Effector CD4-positive, alpha-beta T cell (primary cell): ENCODE measurements around the gene MGRN1.

Source experiments
- DNase-seq: peaks from one replicate; pipeline ENCODE4 v3.0.0-alpha.2; 2020

Gene MGRN1

GRCh38 chr16:4689091-4689671 is 64.6 kb downstream of the MGRN1 start:
- DNase-seq, result no peak

DNA sequence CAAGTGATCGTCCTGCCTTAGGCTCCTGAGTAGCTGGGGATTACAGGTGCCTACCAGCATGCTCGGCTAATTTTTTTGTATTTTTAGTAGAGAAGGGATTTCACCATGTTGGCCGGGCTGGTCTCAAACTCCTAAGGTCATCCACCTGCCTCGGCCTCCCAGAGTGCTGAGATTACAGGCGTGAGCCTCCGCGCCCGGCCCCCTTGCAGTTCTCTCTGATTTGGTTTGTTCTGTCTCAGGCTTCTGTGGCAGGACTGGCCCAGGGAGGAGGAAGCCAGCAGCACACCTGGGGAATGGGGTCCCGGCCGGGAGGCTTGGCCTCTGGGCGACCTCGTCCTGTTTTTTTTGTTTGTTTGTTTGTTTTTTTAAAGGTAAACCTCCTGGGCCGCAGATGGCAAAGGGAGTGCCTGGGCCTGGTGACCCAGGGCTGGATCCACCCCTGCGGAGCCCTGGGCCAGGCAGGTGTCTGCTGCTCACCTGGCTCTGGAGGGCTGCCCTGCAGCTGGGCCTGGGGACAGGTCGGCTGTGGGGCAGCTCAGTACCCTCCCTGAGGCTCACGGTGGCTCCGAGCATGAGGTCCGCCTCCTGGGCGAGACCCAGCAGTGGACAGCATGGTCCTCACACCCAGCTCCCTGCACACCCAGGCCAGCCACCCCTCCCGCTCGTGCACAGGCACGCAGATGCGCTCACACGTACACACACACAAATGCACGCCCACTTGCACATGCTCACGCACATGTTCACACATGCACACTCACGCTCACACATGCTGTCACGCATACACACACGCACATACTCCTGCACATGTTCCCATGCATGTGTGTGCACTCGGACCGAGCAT is 65.5 kb downstream of the MGRN1 start:
- DNase-seq, result no peak

GRCh38 chr16:4690946-4691665 is 66.5 kb downstream of the MGRN1 start:
- no peak for DNase-seq

DNA sequence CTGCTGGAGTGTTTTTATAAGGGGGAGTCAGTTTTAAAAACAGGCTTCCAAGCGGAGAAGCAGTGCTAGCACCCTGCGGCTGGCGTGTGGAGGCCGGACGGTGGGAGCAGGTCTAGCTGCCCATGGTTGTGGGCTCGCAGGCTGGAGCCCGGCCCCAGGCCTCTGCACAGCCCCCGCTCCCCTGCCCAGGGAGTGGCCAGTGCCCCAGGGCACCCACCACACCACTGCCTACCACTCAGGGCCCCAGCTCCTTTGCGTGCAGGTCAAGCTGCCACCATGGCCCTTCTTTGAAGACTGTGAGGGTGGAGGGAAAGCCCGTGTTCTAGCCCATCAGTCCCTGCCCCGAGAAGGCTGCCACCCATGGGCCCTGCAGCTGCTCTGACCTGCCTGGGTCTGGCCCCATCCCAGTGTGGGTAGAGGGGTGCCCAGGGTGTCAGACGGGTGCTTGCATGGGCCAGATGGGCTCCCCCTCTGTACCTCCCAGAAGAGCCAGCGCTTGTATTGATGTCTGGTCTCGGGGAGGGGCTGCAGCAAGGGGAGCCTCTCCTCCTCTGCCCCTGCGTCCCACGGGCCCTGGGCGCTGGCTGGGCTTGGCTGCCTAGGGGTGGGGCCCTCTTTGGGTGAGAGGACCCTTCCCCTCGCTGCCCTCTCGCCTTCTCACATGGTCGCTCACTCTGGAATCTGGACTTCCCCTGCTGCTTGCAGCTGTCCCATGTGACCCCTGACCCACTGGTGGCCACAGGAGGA is 67.2 kb downstream of the MGRN1 start:
- no peak for DNase-seq

- no peak for DNase-seq
These were observed 68.1 kb downstream of the MGRN1 start for GRCh38 chr16:4692460-4693295.

DNA sequence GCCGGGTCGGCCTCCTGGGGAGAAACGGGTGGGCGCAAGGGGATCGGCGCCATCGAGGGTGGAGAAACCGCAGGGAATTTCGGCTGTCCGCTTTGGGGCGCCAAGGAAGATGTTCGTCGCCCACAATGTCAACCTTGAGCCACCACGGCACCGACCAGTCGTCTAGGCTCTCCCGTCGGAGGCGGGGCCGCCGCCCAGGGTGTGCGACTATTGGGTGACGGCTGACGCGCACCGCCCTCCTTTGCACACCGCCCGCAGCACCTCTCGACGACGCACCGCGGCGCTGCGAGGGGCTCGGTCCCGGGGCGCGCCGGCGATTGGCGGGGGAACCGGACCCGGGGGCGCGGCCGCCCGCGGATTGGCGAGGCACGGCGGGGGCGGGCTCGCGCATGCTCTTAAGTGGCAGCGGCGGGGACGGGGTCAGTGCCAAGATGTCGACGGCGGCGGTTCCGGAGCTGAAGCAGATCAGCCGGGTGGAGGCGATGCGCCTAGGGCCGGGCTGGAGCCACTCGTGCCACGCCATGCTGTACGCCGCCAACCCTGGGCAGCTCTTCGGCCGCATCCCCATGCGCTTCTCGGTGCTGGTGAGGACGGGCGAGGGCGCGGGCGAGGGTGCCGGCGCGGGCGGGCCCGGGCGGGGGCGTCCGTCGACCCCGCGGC is 68.8 kb downstream of the MGRN1 start, which contains the start of gene NUDT16L1:
NUDT16L1 (plus strand) TSS at position 267 of the 660 bp plus-strand sequence; CDS start at position 432, 165 bp downstream.
- DNase-seq, result peak; percentile 93

DNA sequence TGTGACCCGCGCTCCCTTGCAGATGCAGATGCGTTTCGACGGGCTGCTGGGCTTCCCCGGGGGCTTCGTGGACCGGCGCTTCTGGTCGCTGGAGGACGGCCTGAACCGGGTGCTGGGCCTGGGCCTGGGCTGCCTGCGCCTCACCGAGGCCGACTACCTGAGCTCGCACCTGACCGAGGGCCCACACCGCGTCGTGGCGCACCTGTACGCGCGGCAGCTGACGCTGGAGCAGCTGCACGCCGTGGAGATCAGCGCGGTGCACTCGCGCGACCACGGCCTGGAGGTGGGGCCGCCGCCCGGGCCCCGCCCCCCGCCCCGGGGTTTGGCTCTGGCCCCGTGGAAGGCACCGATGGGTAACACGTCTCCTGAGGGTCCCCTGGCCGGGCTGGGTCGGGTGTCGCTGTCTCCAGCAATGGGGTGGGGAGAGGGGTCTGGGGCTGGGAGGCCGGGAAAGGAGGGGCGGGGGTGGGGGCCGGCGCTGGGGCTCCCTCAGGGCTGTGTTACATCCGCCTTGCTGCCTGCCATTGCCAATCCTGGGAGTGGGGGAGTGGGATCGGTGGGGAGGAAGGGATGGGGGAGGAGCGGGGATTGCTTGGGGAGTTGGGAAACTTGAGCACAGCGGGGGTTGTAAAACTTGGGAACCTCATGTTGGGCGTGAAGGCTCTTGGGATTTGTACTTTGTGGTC is 69.5 kb downstream of the MGRN1 start:
- peak; percentile 41 for DNase-seq

- DNase-seq, result no peak
These were observed 70.2 kb downstream of the MGRN1 start for GRCh38 chr16:4694642-4695451.

DNA sequence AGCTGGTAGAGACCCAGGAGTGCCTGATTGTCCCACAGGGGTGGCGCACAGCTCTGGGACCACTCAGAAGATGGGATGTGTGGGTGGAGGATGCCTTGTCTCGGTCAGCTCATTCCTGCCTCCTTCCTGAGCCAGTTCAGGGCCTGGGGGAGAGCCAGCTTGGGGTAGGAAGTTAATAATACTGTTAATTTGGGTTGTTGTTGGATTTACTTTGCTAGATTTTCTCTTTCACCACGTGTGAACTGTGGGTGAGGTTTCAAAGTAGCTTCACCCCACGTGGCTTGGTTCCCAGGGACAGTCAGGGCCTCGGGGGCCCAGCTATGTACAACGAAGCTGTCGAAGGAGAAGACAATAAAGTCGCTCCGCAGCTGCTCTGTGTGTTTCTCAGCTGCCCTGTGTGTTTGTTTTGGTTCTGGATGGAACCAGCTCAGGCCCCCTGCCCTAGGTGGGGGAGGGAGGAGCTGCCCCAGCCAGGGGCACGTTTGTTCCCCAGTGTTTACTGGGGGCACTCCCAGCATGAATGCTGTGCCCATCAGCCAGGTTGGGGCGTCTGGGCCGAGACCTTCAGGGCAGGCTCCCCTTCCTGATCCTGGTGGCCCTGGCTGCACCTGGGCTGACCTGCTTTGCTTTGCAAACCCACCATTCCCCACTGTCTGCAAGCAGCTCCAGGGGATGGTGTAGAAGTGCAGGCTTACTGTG is 71.0 kb downstream of the MGRN1 start:
- DNase-seq, result no peak

DNA sequence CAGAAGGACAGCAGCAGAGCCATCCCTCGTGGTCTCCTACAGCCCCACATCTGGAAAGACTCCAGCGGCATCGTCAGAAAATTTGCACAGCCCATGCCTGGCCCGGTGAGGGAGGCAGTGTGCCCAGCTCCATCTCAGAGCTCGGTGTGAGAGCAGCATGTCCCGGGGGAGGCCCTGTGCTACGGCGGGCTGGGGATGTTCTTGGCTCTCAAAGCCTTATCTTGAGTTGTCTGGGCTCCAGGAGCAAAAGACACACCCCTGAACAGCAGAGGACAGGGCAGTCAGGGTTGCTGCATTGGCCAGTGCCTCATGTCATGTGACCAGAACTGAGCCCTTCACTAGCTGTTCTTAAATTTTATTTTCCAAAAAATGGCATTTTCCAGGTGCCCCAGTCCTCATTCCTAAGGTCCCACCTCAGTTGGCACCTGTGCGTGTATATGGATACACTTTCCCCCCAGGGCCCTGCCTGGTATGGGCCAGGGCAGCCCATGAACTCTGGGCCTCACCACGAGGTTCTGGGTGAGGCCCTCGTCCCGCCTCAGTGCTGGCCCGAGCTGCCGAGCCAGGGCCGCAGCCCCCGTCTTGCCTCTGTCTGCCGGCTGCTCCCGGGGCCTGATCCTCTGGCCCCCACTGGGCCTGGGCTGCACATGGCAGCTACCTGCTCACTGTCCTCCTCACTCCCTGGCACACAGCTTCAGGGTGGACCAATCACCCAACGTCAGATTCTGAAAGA is 71.7 kb downstream of the MGRN1 start:
- no peak for DNase-seq

DNA sequence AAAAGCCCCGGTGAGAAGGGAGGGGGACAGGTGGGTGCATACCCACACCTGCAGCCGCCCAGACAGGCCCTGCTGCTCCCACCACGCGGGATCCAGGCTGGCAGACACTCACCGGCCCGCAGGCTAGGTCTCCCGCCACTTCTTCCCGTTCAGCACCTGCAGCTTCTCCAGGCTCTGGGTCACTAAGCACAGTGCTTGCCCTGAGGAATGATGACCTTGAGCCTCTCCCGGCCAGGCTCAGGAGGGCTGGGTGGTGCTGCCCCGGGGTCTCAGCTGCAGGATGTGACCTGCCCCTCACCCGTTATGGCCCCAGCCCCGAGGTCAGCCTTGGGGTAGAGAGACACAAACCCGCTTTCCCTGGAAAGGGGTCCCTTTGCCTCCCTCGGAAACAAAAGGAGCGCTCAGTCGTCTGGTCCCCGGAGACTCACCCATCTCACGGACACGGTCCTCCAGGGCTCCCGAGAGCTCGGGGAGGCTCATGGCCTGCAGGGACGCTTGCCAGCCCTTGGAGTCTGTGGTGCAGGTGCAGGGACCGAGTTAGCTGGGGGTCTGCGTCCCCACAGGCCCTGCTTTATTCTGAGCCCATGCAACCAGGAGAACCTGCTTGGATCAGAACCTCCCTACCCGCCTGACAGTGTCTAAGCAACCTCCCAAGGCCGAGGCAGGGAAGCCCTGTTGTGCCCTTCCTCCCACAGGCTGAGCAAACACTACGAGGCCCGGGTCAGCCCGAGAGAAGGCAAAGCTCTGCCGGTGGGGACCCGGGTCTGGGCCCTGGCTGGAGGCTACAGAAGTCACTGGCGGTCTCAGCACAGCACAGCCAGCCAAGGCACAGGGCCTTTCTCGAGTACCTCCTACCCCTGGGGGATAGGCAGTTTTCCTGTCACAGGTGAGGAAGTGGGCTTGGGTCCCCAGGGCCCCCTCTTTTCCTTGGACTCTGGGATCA is 72.5 kb downstream of the MGRN1 start:
- no peak for DNase-seq

DNA sequence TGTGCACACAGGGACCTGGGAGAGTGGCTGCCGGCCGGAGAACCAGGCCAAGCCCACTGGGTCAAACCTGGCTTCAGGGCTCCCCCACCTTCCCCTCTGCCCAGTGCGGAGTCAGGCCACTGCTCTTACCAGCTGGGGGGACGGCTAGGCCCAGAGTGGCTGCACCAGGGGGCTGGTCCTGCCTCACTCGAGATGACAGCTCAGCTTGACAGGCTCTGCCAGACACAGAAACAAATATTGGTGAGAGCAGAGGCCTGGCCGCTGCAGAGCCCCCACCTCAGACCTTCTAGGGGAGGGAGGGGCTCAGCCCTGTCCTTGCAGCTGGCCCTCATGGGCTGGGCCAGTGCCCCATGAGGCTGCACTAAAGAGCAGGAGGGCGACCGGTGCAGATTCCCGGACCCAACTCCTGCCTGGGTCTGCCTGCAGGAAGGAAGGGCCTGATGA is 73.2 kb downstream of the MGRN1 start:
- no peak for DNase-seq

DNA sequence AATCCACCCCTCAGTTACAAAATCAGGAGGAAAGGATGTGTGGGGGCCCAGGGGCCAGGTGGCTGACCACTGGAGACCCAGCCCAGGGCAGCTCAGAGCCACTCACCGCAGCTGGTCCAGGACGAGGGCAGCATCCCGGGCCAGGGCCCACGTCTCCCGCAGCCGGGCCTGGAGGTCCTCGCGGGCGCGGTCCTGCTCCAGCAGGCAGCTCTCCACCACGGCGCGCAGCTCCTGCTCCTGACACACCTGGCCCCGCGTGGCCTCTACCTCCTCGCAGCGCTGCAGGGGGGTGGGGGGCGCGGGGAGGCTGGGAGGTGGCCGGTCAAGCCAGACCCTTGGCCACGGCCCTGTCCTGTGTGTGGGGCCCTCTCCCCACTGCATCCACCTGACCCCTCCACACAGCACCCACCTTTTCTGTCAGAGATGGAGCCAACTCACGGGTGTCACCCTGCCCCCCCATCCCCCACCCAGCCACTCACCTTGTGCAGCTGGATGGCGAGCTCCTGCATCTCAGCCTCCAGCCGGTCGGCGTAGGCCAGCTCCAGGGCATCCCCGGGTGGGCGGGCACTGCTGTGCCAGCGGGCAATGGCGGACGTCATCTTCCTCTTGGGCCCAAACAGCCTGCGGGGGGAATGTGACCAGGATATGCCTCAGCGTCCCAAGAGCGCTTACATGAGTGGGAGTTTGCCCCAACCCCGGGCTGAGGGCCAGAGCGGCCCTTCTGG is 73.9 kb downstream of the MGRN1 start:
- DNase-seq, result no peak

- no peak for DNase-seq
These were observed 74.5 kb downstream of the MGRN1 start for GRCh38 chr16:4699046-4699556.

- no peak for DNase-seq
These were observed 75.9 kb downstream of the MGRN1 start for GRCh38 chr16:4700380-4700996.
